ENCODE measurements around the gene DGCR6L. TPM values are rescaled to one million over a fixed set of nuclear protein-coding genes. Genes with fewer than 3 reads are reported as not detected.
"Not testable (repeated sequence)": the region's sequence is repeated elsewhere in the genome, so short reads cannot be mapped to it uniquely, and the experiment has no call there.

Gene DGCR6L
- total and polyA plus RNA-seq, 7 experiments from 2014 or later: 29.4 to 158 (median 43.8) TPM

GRCh38 chr22:20354238-20354975 is 34.5 kb upstream of the DGCR6L start:
- H3K9me3 Mint-ChIP-seq: peaks cover 0 to 2% (median 0%) of the 10 kb centered on the region in 11 donors
- no peaks in the 10 kb centered on the region for H3K9me3 ChIP-seq (ENCODE audit: control insufficient read depth in 2 of 3, low read length in 3 of 3)
- no peaks in the 10 kb centered on the region for H3K27me3 Mint-ChIP-seq
- no peaks in the 10 kb centered on the region for H3K4me1 Mint-ChIP-seq
- peak overlapping the region in 2 of 9 donors; percentile 59 to 65 for H3K27ac Mint-ChIP-seq
- POLR2A ChIA-PET: interaction anchor here (0.7 kb wide), 1 partner anchor 39 kb away, joined by 3 read pairs; no protein-coding TSS in a partner anchor
- CTCF ChIA-PET: no interaction called here
- DNase-seq (no peak), ATAC-seq (no peak)
- H3K4me1 ChIP-seq (ENCODE audit: control insufficient read depth in 2 of 2, insufficient read depth in 2 of 2, low read length in 2 of 2): no peaks in the 10 kb centered on the region
- H3K36me3 Mint-ChIP-seq: peaks cover 0 to 2% (median 0%) of the 10 kb centered on the region in 5 donors
- H3K27ac ChIP-seq (ENCODE audit: low read depth, low read length): no peak overlapping the region
- no peaks in the 10 kb centered on the region for H3K27me3 ChIP-seq (ENCODE audit: control insufficient read depth in 2 of 2, insufficient read depth in 2 of 2, low read length in 2 of 2)
- H3K4me3 ChIP-seq (ENCODE audit: low read length): no peak overlapping the region
- no peak overlapping the region for H3K4me3 Mint-ChIP-seq
- H3K36me3 ChIP-seq (ENCODE audit: control insufficient read depth in 2 of 3, insufficient read depth in 3 of 3, low read length in 3 of 3): no peaks in the 10 kb centered on the region
- intact Hi-C loops (cut with micrococcal nuclease): no loop called here

DNA sequence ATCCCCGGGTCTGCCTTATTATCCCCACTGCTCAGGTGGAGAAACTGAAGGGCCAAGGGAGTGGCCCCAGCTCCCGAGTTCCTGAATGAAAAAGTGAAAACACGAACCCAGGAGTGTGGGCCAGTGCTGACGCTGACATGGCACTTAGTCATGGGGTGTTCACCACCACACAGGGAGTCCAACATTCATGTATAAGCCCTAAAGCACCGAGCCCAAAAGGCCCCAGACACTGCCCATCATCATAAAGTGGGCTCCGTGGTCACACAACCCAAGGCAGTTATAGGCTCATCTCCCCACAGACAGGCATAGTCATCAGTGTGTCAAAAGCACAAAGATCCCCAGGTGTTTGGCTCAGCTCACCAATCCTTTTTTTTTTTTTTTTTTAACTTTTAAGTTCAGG is 32.7 kb upstream of the DGCR6L start:
- H3K4me1 ChIP-seq (ENCODE audit: control insufficient read depth in 2 of 2, insufficient read depth in 2 of 2, low read length in 2 of 2); H3K4me3 Mint-ChIP-seq; H3K27ac Mint-ChIP-seq; H3K9me3 Mint-ChIP-seq; ATAC-seq; H3K36me3 Mint-ChIP-seq; H3K4me1 Mint-ChIP-seq; CTCF ChIA-PET; H3K4me3 ChIP-seq (ENCODE audit: low read length); DNase-seq; H3K27me3 ChIP-seq (ENCODE audit: control insufficient read depth in 2 of 2, insufficient read depth in 2 of 2, low read length in 2 of 2); H3K9me3 ChIP-seq (ENCODE audit: control insufficient read depth in 2 of 3, low read length in 3 of 3); POLR2A ChIA-PET; H3K27ac ChIP-seq (ENCODE audit: low read depth, low read length); intact Hi-C loops (cut with micrococcal nuclease); H3K36me3 ChIP-seq (ENCODE audit: control insufficient read depth in 2 of 3, insufficient read depth in 3 of 3, low read length in 3 of 3); H3K27me3 Mint-ChIP-seq: not testable (repeated sequence)

- H3K36me3 Mint-ChIP-seq; H3K27ac Mint-ChIP-seq; H3K4me3 Mint-ChIP-seq; H3K27me3 ChIP-seq (ENCODE audit: control insufficient read depth in 2 of 2, insufficient read depth in 2 of 2, low read length in 2 of 2); POLR2A ChIA-PET; ATAC-seq; intact Hi-C loops (cut with micrococcal nuclease); H3K27ac ChIP-seq (ENCODE audit: low read depth, low read length); H3K4me1 Mint-ChIP-seq; H3K4me3 ChIP-seq (ENCODE audit: low read length); H3K4me1 ChIP-seq (ENCODE audit: control insufficient read depth in 2 of 2, insufficient read depth in 2 of 2, low read length in 2 of 2); H3K9me3 Mint-ChIP-seq; CTCF ChIA-PET; H3K27me3 Mint-ChIP-seq; H3K36me3 ChIP-seq (ENCODE audit: control insufficient read depth in 2 of 3, insufficient read depth in 3 of 3, low read length in 3 of 3); H3K9me3 ChIP-seq (ENCODE audit: control insufficient read depth in 2 of 3, low read length in 3 of 3); DNase-seq: not testable (repeated sequence)
These were observed 26.7 kb upstream of the DGCR6L start for GRCh38 chr22:20346553-20346952.

DNA sequence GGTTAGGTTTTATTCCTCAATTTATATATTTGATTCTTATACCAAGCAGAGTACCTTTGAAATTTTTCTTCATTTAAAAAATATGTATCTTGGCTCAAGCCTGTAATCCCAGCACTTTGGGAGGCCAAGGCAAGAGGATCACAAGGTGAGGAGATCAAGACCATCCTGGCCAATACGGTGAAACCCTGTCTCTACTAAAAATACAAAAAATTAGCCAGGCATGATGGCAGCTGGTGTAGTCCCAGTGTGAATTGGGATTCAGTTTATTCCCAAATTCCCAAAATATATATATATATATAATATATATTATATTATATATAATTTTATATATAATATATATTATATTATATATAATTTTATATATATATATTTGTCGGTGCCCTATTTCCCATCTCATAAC is 18.4 kb upstream of the DGCR6L start:
- H3K4me3 Mint-ChIP-seq; H3K4me1 Mint-ChIP-seq; ATAC-seq; CTCF ChIA-PET; H3K27ac Mint-ChIP-seq; H3K4me3 ChIP-seq (ENCODE audit: low read length); H3K4me1 ChIP-seq (ENCODE audit: control insufficient read depth in 2 of 2, insufficient read depth in 2 of 2, low read length in 2 of 2); H3K36me3 ChIP-seq (ENCODE audit: control insufficient read depth in 2 of 3, insufficient read depth in 3 of 3, low read length in 3 of 3); H3K36me3 Mint-ChIP-seq; H3K27me3 Mint-ChIP-seq; intact Hi-C loops (cut with micrococcal nuclease); H3K9me3 Mint-ChIP-seq; H3K9me3 ChIP-seq (ENCODE audit: control insufficient read depth in 2 of 3, low read length in 3 of 3); H3K27me3 ChIP-seq (ENCODE audit: control insufficient read depth in 2 of 2, insufficient read depth in 2 of 2, low read length in 2 of 2); POLR2A ChIA-PET; H3K27ac ChIP-seq (ENCODE audit: low read depth, low read length): not testable (repeated sequence)
- peak in 1 of 9 donors; percentile 27 for DNase-seq

DNA sequence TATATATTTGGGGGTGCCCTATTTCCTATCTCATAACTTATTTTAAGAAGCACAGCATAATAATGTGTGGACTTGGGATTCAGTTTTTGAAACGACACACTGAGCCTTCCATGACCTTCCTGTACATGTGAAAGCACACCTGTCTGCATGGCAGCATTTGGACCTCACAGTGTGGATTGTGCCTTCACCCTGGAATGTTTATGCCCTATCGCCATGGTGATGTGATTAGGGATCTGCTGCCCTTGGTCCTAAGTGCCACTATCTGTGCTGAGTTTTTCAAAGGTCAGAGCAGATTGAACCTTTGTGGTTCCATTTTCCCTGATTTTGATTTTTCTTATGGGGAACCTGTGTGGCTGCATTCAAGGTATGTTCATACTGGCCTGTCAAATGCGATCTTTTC is 17.9 kb upstream of the DGCR6L start:
- H3K36me3 Mint-ChIP-seq; H3K27ac ChIP-seq (ENCODE audit: low read depth, low read length); CTCF ChIA-PET; H3K4me1 Mint-ChIP-seq; H3K4me3 ChIP-seq (ENCODE audit: low read length); H3K4me1 ChIP-seq (ENCODE audit: control insufficient read depth in 2 of 2, insufficient read depth in 2 of 2, low read length in 2 of 2); H3K9me3 Mint-ChIP-seq; H3K36me3 ChIP-seq (ENCODE audit: control insufficient read depth in 2 of 3, insufficient read depth in 3 of 3, low read length in 3 of 3); H3K27me3 Mint-ChIP-seq; POLR2A ChIA-PET; ATAC-seq; H3K27ac Mint-ChIP-seq; H3K4me3 Mint-ChIP-seq; intact Hi-C loops (cut with micrococcal nuclease); H3K9me3 ChIP-seq (ENCODE audit: control insufficient read depth in 2 of 3, low read length in 3 of 3); H3K27me3 ChIP-seq (ENCODE audit: control insufficient read depth in 2 of 2, insufficient read depth in 2 of 2, low read length in 2 of 2): not testable (repeated sequence)
- peak in 1 of 9 donors; percentile 27 for DNase-seq

- H3K4me3 ChIP-seq (ENCODE audit: low read length); H3K27me3 ChIP-seq (ENCODE audit: control insufficient read depth in 2 of 2, insufficient read depth in 2 of 2, low read length in 2 of 2); H3K4me1 Mint-ChIP-seq; H3K9me3 Mint-ChIP-seq; CTCF ChIA-PET; H3K27ac ChIP-seq (ENCODE audit: low read depth, low read length); H3K36me3 Mint-ChIP-seq; POLR2A ChIA-PET; H3K4me3 Mint-ChIP-seq; H3K9me3 ChIP-seq (ENCODE audit: control insufficient read depth in 2 of 3, low read length in 3 of 3); H3K27ac Mint-ChIP-seq; intact Hi-C loops (cut with micrococcal nuclease); ATAC-seq; DNase-seq; H3K4me1 ChIP-seq (ENCODE audit: control insufficient read depth in 2 of 2, insufficient read depth in 2 of 2, low read length in 2 of 2); H3K36me3 ChIP-seq (ENCODE audit: control insufficient read depth in 2 of 3, insufficient read depth in 3 of 3, low read length in 3 of 3); H3K27me3 Mint-ChIP-seq: not testable (repeated sequence)
These were observed 16.7 kb upstream of the DGCR6L start for GRCh38 chr22:20336561-20336960.

GRCh38 chr22:20328569-20328930 is 8.7 kb upstream of the DGCR6L start:
- intact Hi-C loops (cut with micrococcal nuclease): loop anchor here in 1 of 2 donors (10.0 kb wide), 2 partner anchors 166 to 376 kb away; partner anchors contain the start of gene KLHL22
- H3K4me1 Mint-ChIP-seq: peaks cover 11 to 24% (median 19%) of the 10 kb centered on the region in 7 donors
- CTCF ChIA-PET; H3K9me3 ChIP-seq (ENCODE audit: control insufficient read depth in 2 of 3, low read length in 3 of 3); H3K36me3 Mint-ChIP-seq; H3K4me3 ChIP-seq (ENCODE audit: low read length); H3K27ac ChIP-seq (ENCODE audit: low read depth, low read length); H3K4me1 ChIP-seq (ENCODE audit: control insufficient read depth in 2 of 2, insufficient read depth in 2 of 2, low read length in 2 of 2); H3K27me3 Mint-ChIP-seq; H3K9me3 Mint-ChIP-seq; H3K36me3 ChIP-seq (ENCODE audit: control insufficient read depth in 2 of 3, insufficient read depth in 3 of 3, low read length in 3 of 3); H3K27me3 ChIP-seq (ENCODE audit: control insufficient read depth in 2 of 2, insufficient read depth in 2 of 2, low read length in 2 of 2): not testable (repeated sequence)
- peak; percentile 69 for ATAC-seq
- peak overlapping the region; percentile 74 to 87 (median 84) for H3K4me3 Mint-ChIP-seq
- DNase-seq: peak in 3 of 9 donors; percentile 36 to 48 (median 38)
- POLR2A ChIA-PET: interaction anchor here (0.7 kb wide), 1 partner anchor 363 kb away, joined by 3 read pairs; no protein-coding TSS in a partner anchor
- peak overlapping the region; percentile 65 to 98 (median 93) for H3K27ac Mint-ChIP-seq

Measured in naive thymus-derived CD4-positive, alpha-beta T cell (primary cell).